Brain microvascular endothelial cell (primary cell): ENCODE measurements around the gene C6.
"Not testable (repeated sequence)": the region's sequence is repeated elsewhere in the genome, so short reads cannot be mapped to it uniquely, and the experiment has no call there.

Source experiments
- DNase-seq: peaks from one replicate; pipeline ENCODE4 v3.0.0-alpha.2; 2020
- H3K27ac ChIP-seq: fragments of 250-450 bp; sonication (Bioruptor Pico); 2 replicates; pipeline ENCODE4 v1.5.1; 2020; ENCODE audit warnings: mild to moderate bottlenecking, moderate library complexity
- H3K27me3 ChIP-seq: fragments of 250-450 bp; sonication (Bioruptor Pico); replicated peaks from 2 replicates; pipeline ENCODE4 v1.5.1; 2020; ENCODE audit warnings: mild to moderate bottlenecking
- H3K36me3 ChIP-seq: fragments of 250-450 bp; sonication (Bioruptor Pico); replicated peaks from 2 replicates; pipeline ENCODE4 v1.5.1; 2020; ENCODE audit warnings: mild to moderate bottlenecking
- H3K4me3 ChIP-seq: 2 replicates; pipeline ENCODE4 v1.5.1; 2011; ENCODE audit warnings: low read depth, mild to moderate bottlenecking, control low read depth, low read length, moderate library complexity
- CTCF ChIP-seq: IDR thresholded peaks from 2 replicates; pipeline ENCODE4 v1.5.1; 2011; ENCODE audit warnings: low read depth, mild to moderate bottlenecking, moderate library complexity, low read length, control low read depth, inconsistent platforms; ENCODE audit errors: missing control alignments
- in situ Hi-C: cut with HindIII; loops from 2 replicates; pipeline ENCODE4 v1.10.0; 2017; ENCODE audit warnings: low sequenced_read_pairs, low pct_ligation_motif_present

The C6 gene

GRCh38 chr5:41223962-41224361 lies 10.6 kb upstream of the C6 start:
- in situ Hi-C loops, result no loop called here
- DNase-seq, result no peak
- no peak overlapping the region for H3K4me3 ChIP-seq
- no peak overlapping the region for H3K27ac ChIP-seq
- TF ChIP-seq CTCF, result no peak
- H3K36me3 ChIP-seq, result no peaks in the 10 kb centered on the region
- no peaks in the 10 kb centered on the region for H3K27me3 ChIP-seq

- Histone ChIP-seq H3K27me3 (no peaks in the 10 kb centered on the region), H3K4me3 (no peak overlapping the region), H3K27ac (no peak overlapping the region), H3K36me3 (no peaks in the 10 kb centered on the region)
- no peak for DNase-seq
- in situ Hi-C loops, result no loop called here
- no peak for TF ChIP-seq CTCF
Observed at GRCh38 chr5:41219658-41220269, 6.4 kb upstream of the C6 start.

- H3K27me3 ChIP-seq, result no peaks in the 10 kb centered on the region
- in situ Hi-C loops, result no loop called here
- no peak for TF ChIP-seq CTCF
- H3K4me3 ChIP-seq, result no peak overlapping the region
- DNase-seq, result no peak
- no peaks in the 10 kb centered on the region for H3K36me3 ChIP-seq
- H3K27ac ChIP-seq, result no peak overlapping the region
Observed at GRCh38 chr5:41218929-41219657, 5.8 kb upstream of the C6 start.

- no peaks in the 10 kb centered on the region for H3K27me3 ChIP-seq
- no peak overlapping the region for H3K4me3 ChIP-seq
- no peak for DNase-seq
- H3K36me3 ChIP-seq, result no peaks in the 10 kb centered on the region
- no peak overlapping the region for H3K27ac ChIP-seq
- TF ChIP-seq CTCF, result no peak
- in situ Hi-C loops, result no loop called here
Observed at GRCh38 chr5:41214182-41214581, 850 bp upstream of the C6 start.

- no peaks in the 10 kb centered on the region for H3K27me3 ChIP-seq
- no peaks in the 10 kb centered on the region for H3K36me3 ChIP-seq
- TF ChIP-seq CTCF, result no peak
- in situ Hi-C loops, result no loop called here
- no peak overlapping the region for H3K4me3 ChIP-seq
- H3K27ac ChIP-seq, result no peak overlapping the region
- no peak for DNase-seq
Observed at GRCh38 chr5:41212935-41213334, 397 bp downstream of the C6 start.

- in situ Hi-C loops, result no loop called here
- Histone ChIP-seq H3K36me3 (no peaks in the 10 kb centered on the region), H3K27me3 (no peaks in the 10 kb centered on the region), H3K4me3 (no peak overlapping the region), H3K27ac (no peak overlapping the region)
- TF ChIP-seq CTCF, result no peak
- DNase-seq, result no peak
Observed at GRCh38 chr5:41211417-41211816, 1.9 kb downstream of the C6 start.

GRCh38 chr5:41205475-41205874 lies 7.9 kb downstream of the C6 start:
- in situ Hi-C loops, DNase-seq, H3K27me3 ChIP-seq, H3K36me3 ChIP-seq, H3K4me3 ChIP-seq, H3K27ac ChIP-seq: not testable (repeated sequence)
